GM18909 (cell line): ENCODE measurements around the gene KAT8.

Experiments
- ATAC-seq: cut with Tn5 transposase; IDR thresholded peaks from one replicate; pipeline ENCODE4 v1.9.1; 2021; ENCODE audit warnings: mild to moderate bottlenecking; ENCODE audit not compliant: unreplicated experiment, poor library complexity

Gene KAT8

DNA sequence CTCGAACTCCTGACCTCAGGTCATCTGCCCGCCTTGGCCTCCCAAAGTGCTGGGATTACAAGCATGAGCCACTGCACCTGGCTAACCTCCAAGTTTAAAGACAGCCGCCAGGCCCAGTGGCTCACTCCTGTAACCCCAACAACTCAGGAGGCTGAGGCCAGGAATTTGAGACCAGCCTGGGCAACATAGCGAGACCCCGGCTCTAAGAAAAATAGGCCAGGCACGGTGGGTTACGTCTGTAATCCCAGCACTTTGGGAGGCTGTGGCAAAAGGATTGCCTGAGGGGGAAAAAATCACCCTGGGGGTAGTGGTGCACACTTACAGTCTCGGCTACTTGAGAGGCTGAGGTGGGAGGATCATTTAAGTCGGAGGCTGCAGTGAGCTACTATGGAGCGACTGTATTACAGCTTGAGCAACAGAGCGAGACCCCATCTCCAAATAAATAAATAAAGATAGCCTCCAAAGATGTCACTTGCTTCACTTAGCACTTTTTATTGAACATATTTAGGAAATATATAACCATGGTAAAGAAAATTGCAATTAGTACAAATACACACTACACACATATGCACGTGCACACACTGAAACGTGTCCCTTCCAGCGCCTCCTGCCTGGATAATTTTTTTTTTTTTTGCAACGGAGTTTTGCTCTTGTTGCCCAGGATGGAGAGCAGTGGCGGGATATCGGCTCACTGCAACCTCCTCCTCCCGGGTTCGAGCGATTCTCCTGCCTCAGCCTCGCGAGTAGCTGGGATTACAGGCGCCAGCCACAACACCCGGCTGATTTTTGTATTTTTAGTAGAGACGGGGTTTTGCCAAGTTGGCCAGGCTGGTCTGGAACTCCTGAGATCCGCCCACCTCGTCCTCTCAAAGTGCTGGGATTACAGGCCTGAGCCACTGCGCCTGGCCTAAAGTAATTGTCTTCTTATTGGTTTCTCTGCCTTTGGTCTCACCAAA is 10.7 kb upstream of the KAT8 start:
- no peak for ATAC-seq

GRCh38 chr16:31107465-31107867 is 10.0 kb upstream of the KAT8 start:
- peak; percentile 56 for ATAC-seq

DNA sequence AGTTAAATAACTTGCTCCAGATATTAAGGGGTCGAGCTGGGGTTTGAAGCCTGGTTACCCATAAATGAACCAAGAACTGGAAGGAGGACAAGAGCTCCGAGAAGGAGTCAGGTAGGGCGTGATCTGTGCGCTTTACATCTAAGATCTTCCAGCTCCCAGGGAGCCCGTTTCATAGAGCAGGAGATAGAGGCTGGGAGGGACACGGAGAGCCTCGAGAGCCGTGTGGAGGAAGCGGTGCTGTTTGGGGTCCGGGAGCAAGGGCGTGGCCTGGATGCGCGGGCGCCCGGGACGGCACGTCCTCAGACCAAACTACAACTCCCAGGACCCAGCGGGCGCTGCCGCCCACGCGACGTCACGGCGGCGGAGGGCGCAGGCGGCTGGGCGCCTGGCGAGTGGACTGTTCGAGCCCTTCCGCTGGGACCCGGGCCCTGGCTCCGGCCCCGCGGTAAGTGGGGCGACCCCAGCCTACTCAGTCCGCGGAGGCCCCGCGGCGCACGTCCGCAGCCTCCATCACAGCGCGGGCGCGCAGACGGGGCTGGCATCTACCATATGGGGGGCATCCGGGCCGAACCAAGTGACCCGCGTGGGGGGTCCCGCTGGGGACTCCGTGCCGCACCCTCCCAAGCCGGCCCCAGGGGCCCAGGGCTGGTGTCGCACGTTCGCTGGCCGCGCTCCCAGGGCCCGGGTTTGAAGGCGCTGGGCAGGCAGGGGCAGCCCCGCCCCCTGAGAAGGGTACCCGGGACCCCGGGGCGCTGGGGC is 9.2 kb upstream of the KAT8 start, which contains the start of gene BCKDK:
Gene BCKDK (plus strand): TSS at position 352 of the 759 bp plus-strand sequence. CDS start 838 bp downstream, outside the sequence.
- peak; percentile 82 for ATAC-seq

- ATAC-seq: no peak
Observed at GRCh38 chr16:31108794-31109558, 8.5 kb upstream of the KAT8 start.

DNA sequence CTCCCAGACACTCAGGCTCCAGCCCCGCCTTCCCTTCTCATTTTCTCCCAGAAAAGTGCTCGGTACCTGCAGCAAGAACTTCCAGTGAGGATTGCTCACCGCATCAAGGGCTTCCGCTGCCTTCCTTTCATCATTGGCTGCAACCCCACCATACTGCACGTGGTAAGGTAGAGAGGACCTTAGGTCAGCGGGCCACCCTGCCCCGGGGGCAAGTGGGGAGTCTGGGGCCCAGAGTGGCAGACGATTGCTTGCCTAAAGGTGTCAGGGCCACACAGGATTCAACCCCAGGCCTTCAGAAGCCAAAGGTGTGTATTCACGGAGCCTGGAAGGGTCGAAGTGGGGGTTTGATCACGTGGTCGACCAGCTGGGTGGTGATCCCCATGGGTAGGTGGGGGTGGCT is 7.8 kb upstream of the KAT8 start:
- ATAC-seq: no peak

DNA sequence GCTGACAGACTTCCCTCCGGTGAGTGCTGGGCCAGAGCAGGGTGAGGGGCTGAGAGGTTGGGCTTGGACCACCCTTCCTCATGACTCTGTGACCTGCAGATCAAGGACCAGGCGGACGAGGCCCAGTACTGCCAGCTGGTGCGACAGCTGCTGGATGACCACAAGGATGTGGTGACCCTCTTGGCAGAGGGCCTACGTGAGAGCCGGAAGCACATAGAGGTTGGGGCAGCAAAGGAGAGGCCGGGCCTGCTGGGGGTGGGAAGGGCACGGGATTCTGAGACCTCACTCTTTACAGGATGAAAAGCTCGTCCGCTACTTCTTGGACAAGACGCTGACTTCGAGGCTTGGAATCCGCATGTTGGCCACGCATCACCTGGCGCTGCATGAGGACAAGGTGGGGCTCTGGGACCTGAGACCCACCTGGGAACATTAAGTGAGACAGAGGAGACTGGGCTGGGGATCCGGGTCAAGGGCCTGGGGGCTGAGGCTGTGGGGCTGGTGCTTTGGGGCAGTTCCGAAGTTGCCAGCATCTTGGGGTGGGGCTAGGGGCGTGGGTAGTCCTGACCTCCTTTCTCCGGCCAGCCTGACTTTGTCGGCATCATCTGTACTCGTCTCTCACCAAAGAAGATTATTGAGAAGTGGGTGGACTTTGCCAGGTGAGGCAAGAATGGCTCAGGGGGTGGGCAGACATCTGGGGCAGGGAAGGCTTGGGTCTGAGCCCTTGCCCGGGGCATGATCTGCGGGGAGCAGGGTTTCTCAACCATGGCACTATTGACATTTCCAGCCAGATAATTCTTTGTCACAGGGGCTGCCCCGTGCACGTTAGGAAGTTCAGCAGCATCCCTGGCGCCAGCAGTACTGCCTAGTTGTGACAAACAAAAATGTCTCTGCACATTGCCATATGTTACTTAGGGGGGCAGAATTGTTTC is 7.1 kb upstream of the KAT8 start:
- ATAC-seq: no peak

GRCh38 chr16:31111881-31112466 is 5.5 kb upstream of the KAT8 start:
- ATAC-seq: no peak

GRCh38 chr16:31112711-31113110 is 4.8 kb upstream of the KAT8 start:
- ATAC-seq: no peak

- ATAC-seq: no peak
Observed at GRCh38 chr16:31113121-31114120, 4.0 kb upstream of the KAT8 start.

- ATAC-seq: no peak
Observed at GRCh38 chr16:31114468-31114867, 3.0 kb upstream of the KAT8 start.

- no peak for ATAC-seq
Observed at GRCh38 chr16:31118223-31119155, 1.0 kb downstream of the KAT8 start.

- no peak for ATAC-seq
Observed at GRCh38 chr16:31120129-31120528, 2.7 kb downstream of the KAT8 start.

DNA sequence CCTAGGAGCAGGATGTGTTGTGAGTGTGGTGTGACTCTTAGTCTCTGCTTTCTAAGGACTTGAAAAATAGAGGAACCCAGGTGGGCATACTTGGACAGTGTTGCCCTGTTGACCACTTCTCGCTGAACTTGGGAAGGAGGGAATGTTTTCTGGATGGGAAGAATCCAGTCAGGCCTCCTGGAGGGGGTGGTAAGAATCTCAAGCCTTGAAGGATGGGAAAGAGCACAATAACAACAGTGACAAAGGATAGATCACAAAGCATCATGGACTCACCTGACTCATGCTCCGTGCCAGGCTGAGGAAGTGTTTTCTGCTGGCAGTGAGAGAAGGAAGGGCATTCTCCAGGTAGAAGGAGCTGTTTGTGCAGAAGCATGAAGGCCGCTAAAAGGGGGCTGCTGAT is 8.4 kb downstream of the KAT8 start:
- ATAC-seq: no peak

DNA sequence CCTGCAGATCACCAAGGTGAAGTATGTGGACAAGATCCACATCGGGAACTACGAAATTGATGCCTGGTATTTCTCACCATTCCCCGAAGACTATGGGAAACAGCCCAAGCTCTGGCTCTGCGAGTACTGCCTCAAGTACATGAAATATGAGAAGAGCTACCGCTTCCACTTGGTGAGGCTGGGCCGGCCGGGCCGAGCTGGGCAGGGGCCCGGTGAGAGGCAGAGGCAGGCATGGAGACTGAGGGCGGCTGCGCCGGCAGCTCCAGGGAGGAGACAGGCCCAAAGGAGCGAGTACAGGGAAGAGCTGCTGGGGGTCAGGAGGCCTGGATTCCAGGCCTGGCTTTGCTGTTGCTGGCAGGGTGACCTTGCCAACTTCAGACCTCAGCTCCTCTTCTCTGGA is 9.7 kb downstream of the KAT8 start:
- ATAC-seq: no peak

GRCh38 chr16:31128711-31129567 is 11.5 kb downstream of the KAT8 start:
- ATAC-seq: no peak
